ENCODE results near the gene ZC2HC1B.

Gene ZC2HC1B

DNA sequence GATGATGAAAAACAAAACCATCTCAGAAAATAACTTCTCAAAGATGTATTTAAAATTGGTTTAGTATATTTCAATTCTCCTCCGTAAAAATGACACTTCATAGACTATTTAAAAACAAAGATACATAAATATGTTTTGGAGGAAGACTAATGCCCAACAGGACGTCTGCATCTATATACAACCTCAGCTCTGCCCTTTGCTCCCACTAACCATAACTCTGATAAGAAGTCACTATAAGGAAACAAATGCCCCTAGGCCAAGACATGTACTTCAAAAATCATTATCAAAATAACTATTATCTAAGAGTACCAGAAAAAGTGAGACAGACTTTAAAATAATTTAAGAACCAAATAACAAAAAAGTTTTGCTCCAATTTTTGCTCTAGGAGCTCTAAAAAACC is 120.4 kb downstream of the ZC2HC1B start:
- DNase-seq (ENCODE audit: low read depth): no peak
- no peak overlapping the region for H3K4me3 ChIP-seq (ENCODE audit: low read length)
- TF ChIP-seq, protein P1, sequence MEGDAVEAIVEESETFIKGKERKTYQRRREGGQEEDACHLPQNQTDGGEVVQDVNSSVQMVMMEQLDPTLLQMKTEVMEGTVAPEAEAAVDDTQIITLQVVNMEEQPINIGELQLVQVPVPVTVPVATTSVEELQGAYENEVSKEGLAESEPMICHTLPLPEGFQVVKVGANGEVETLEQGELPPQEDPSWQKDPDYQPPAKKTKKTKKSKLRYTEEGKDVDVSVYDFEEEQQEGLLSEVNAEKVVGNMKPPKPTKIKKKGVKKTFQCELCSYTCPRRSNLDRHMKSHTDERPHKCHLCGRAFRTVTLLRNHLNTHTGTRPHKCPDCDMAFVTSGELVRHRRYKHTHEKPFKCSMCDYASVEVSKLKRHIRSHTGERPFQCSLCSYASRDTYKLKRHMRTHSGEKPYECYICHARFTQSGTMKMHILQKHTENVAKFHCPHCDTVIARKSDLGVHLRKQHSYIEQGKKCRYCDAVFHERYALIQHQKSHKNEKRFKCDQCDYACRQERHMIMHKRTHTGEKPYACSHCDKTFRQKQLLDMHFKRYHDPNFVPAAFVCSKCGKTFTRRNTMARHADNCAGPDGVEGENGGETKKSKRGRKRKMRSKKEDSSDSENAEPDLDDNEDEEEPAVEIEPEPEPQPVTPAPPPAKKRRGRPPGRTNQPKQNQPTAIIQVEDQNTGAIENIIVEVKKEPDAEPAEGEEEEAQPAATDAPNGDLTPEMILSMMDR (conservative IDR thresholded peaks at IDR 0.05; ENCODE audit: low read depth, low read length): no peak

DNA sequence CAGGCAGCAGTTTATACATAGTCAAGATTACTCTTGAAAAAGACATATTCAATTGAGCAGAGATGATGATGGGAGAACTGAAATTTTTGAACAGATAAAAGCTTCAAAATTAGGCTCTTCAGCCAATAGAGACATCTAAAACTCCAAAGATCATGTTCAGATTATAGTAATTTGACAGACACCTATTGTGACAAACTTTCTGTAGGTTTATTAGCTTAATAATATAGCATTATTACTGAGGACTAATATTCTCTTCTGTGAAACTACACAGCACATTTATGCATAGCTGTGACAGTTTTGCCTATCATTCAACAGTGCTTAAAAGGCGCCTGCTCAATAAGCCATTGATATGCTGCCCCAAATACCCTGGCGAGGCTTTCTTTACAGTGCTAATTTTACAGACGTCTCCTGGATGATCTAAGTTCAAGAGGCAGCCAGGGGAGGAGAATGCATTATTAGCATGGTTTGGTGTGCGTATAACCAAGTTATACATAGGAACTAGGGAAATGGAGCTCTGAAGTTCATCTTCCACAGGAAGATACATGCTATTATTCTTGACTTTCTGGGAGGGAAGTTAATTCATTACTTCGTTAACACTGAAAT is 122.3 kb downstream of the ZC2HC1B start:
- DNase-seq (ENCODE audit: low read depth): no peak
- no peak overlapping the region for H3K4me3 ChIP-seq (ENCODE audit: low read length)
- TF ChIP-seq, protein P1 (conservative IDR thresholded peaks at IDR 0.05; ENCODE audit: low read depth, low read length): no peak

Measured in retinal pigment epithelial cell (primary cell).